SK-N-MC (cell line): ENCODE measurements around the gene SPATA46.

Source experiments
- DNase-seq: peaks from one replicate; pipeline ENCODE4 v3.0.0-alpha.2; 2011; ENCODE audit warnings: low read depth, low spot score
- H3K27ac ChIP-seq: fragments of 200-600 bp; sonication (generic); 2 replicates; pipeline ENCODE4 v1.5.1; 2016; ENCODE audit warnings: mixed run types
- H3K36me3 ChIP-seq: fragments of 200-600 bp; sonication (generic); 2 replicates; pipeline ENCODE4 v1.6.1; 2017; ENCODE audit warnings: antibody characterized with exemption, low read length, mixed read lengths; ENCODE audit not compliant: insufficient read depth
- H3K4me3 ChIP-seq: fragments of 200-600 bp; sonication (generic); 2 replicates; pipeline ENCODE4 v1.5.1; 2016
- H3K9ac ChIP-seq: fragments of 200-600 bp; sonication (generic); 2 replicates; pipeline ENCODE4 v1.8.0; 2017; ENCODE audit warnings: mixed run types, mixed read lengths; ENCODE audit not compliant: insufficient read length
- H3K9me3 ChIP-seq: fragments of 200-600 bp; sonication (generic); 2 replicates; pipeline ENCODE4 v1.6.1; 2017; ENCODE audit warnings: low read depth, mild to moderate bottlenecking, antibody characterized with exemption, low read length, moderate library complexity, mixed read lengths
- EZH2 ChIP-seq: fragments of 200-600 bp; sonication (generic); IDR thresholded peaks from one replicate; pipeline ENCODE4 v1.6.1; 2017; ENCODE audit warnings: antibody characterized with exemption
- FOXP2 ChIP-seq: optimal IDR thresholded peaks from 2 replicates; pipeline ENCODE3; 2011; ENCODE audit warnings: mild to moderate bottlenecking, moderate library complexity; ENCODE audit not compliant: insufficient read depth; ENCODE audit errors: extremely low read length, control extremely low read depth
- POLR2AphosphoS5 ChIP-seq: IDR thresholded peaks from 2 replicates; pipeline ENCODE4 v1.6.1; 2012; ENCODE audit warnings: mild to moderate bottlenecking, low read depth, low read length, borderline replicate concordance

Gene SPATA46

GRCh38 chr1:162366671-162367070 is 10.0 kb downstream of the SPATA46 start:
- no peak for TF ChIP-seq POLR2AphosphoS5
- no peak for TF ChIP-seq EZH2
- no peak for TF ChIP-seq FOXP2
- no peak overlapping the region for H3K27ac ChIP-seq
- peaks cover 8% of the 10 kb centered on the region; the same call in 1 of the 2 replicates for H3K36me3 ChIP-seq
- H3K4me3 ChIP-seq, result no peak overlapping the region
- no peaks in the 10 kb centered on the region for H3K9me3 ChIP-seq
- DNase-seq, result no peak
- no peak overlapping the region for H3K9ac ChIP-seq

- no peak for TF ChIP-seq EZH2
- no peak for TF ChIP-seq FOXP2
- no peak for TF ChIP-seq POLR2AphosphoS5
These were observed 10.5 kb downstream of the SPATA46 start for GRCh38 chr1:162366149-162366548.

GRCh38 chr1:162365284-162366020 is 11.2 kb downstream of the SPATA46 start:
- H3K27ac ChIP-seq, result no peak overlapping the region
- H3K9ac ChIP-seq, result no peak overlapping the region
- DNase-seq, result no peak
- H3K36me3 ChIP-seq, result peaks cover 14% of the 10 kb centered on the region; the same call in 1 of the 2 replicates
- H3K4me3 ChIP-seq, result no peak overlapping the region
- H3K9me3 ChIP-seq, result no peaks in the 10 kb centered on the region
- TF ChIP-seq POLR2AphosphoS5, result no peak
- no peak for TF ChIP-seq EZH2
- no peak for TF ChIP-seq FOXP2

More at GRCh38 chr1:162366149-162366548, 10.5 kb downstream of the SPATA46 start:
- Histone ChIP-seq H3K27ac (no peak overlapping the region), H3K36me3 (peaks cover 12% of the 10 kb centered on the region; the same call in 1 of the 2 replicates), H3K9me3 (no peaks in the 10 kb centered on the region), H3K9ac (no peak overlapping the region), H3K4me3 (no peak overlapping the region)
- no peak for DNase-seq

GRCh38 chr1:162364498-162364897 is 12.2 kb downstream of the SPATA46 start:
- TF ChIP-seq EZH2, result no peak
- TF ChIP-seq FOXP2, result no peak
- TF ChIP-seq POLR2AphosphoS5, result no peak
- H3K9ac ChIP-seq, result no peak overlapping the region
- H3K27ac ChIP-seq, result no peak overlapping the region
- DNase-seq, result no peak
- H3K36me3 ChIP-seq, result peaks cover 20% of the 10 kb centered on the region; the same call in 1 of the 2 replicates
- H3K9me3 ChIP-seq, result no peaks in the 10 kb centered on the region
- H3K4me3 ChIP-seq, result no peak overlapping the region

DNA sequence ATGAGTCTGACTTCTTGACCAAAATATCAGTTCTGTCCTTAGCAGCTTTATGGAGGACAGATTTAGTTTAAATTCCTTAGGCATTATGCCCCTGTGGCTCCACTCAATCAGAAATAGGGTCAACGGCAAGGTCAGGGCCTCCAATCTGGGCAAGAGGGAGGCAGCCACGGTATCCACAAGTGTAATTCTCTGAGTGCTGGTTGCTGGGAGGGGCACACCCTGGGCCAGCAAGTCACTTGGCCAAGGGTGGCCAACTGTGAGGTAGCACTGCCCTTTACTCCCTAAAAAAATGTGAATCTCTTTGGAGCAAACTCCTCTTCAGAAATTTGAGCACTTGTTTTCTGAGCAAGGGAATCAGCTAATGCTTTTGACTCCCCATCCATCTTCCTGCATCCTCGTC is 12.8 kb downstream of the SPATA46 start:
- DNase-seq, result no peak
- no peak overlapping the region for H3K9ac ChIP-seq
- H3K4me3 ChIP-seq, result no peak overlapping the region
- TF ChIP-seq POLR2AphosphoS5, result no peak
- TF ChIP-seq EZH2, result no peak
- no peak for TF ChIP-seq FOXP2
- H3K27ac ChIP-seq, result no peak overlapping the region
- peaks cover 27% of the 10 kb centered on the region; the same call in 1 of the 2 replicates for H3K36me3 ChIP-seq
- no peaks in the 10 kb centered on the region for H3K9me3 ChIP-seq

DNA sequence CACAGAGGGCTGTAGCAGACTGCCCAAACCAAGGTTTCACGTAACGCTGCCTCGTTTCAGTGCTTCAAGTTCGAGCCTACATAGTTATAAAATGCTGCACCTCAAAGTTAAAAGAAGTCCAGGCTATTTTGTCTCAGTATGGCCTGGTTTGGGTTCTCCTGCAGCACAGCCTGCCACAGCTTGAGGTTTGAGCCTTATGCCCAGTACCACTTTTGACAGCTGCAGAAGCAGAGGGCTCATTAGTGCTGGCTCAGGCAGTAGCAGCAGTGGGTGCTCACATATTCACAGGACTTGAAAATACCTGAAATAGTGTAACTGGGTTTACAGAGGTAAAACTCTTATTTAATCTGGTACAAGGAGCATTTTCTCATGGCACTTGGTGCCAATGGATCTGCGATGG is 15.3 kb downstream of the SPATA46 start:
- no peak overlapping the region for H3K9ac ChIP-seq
- TF ChIP-seq POLR2AphosphoS5 (no peak), EZH2 (no peak), FOXP2 (no peak)
- H3K4me3 ChIP-seq, result no peak overlapping the region
- no peak overlapping the region for H3K27ac ChIP-seq
- DNase-seq, result no peak
- H3K36me3 ChIP-seq, result peaks cover 40% of the 10 kb centered on the region; the same call in 1 of the 2 replicates
- H3K9me3 ChIP-seq, result no peaks in the 10 kb centered on the region

GRCh38 chr1:162360874-162361260 is 15.8 kb downstream of the SPATA46 start:
- Histone ChIP-seq H3K27ac (no peak overlapping the region), H3K4me3 (no peak overlapping the region), H3K9ac (no peak overlapping the region), H3K9me3 (no peaks in the 10 kb centered on the region), H3K36me3 (peaks cover 45% of the 10 kb centered on the region; the same call in 1 of the 2 replicates)
- TF ChIP-seq EZH2 (no peak), FOXP2 (no peak), POLR2AphosphoS5 (no peak)
- no peak for DNase-seq

DNA sequence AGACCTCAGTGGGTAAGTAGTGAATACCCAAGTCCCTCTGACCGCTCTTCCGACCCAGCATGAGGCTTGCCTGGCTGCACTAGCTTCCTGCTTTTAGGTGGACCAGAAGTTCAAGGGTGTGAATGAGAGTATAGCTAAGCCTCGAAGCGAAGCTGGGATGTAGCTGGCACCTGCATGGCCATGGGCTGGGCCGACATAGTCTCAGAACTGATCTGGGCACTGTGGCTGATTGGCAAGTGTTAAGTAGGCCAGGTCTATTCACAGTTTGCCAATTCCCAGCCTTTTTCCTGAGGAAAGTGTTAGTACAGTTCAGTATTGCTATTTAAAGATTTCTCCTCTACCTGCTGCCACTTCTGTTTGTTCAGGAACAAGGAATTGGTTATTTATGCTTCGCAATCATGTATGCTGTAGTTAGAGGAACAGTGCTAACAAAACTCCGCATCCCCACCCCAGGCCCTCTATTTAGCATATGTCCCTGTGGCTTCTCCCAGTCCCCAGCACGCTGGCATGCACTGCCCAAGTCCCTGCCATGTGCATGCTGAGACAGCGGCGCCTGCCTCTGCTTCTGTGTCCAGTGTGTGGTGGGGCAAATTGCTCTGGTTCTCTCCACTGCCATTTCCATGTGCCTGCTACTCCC is 16.3 kb downstream of the SPATA46 start:
- DNase-seq, result no peak
- no peak for TF ChIP-seq EZH2
- H3K27ac ChIP-seq, result no peak overlapping the region
- no peaks in the 10 kb centered on the region for H3K9me3 ChIP-seq
- H3K4me3 ChIP-seq, result no peak overlapping the region
- no peak overlapping the region for H3K9ac ChIP-seq
- peaks cover 50% of the 10 kb centered on the region; the same call in 1 of the 2 replicates for H3K36me3 ChIP-seq
